Body of pancreas (tissue), 4 donors: ENCODE measurements around the gene RBM47. TPM values are rescaled to one million over a fixed set of nuclear protein-coding genes. Genes with fewer than 3 reads are reported as not detected.

ENCODE experiments used
- ATAC-seq: fragments of 150-250 bp; one replicate; pipeline ENCODE4 v1.9.1; 2016
- DNase-seq, 4 donors: peaks; one replicate each; pipeline ENCODE4 v3.0.0-alpha.2; 2019
- H3K27ac ChIP-seq, 4 donors: fragments of 200-600 bp; sonication (generic); 1 replicate in 3 of 4; 2 replicates in 1 of 4; pipeline versions ENCODE4 v1.5.1 to v1.6.1; 2016 to 2019; ENCODE audit warnings: mild to moderate bottlenecking in 1 of 4, mixed read lengths in 1 of 4, moderate library complexity in 1 of 4
- H3K27me3 ChIP-seq, 2 donors: fragments of 200-600 bp; sonication (generic); one replicate each; pipeline ENCODE4 v1.6.0; 2016; ENCODE audit warnings: mild to moderate bottlenecking in 1 of 2
- H3K36me3 ChIP-seq, 2 donors: fragments of 200-600 bp; sonication (generic); replicated peaks in 1 of 2; 2 replicates each; pipeline ENCODE4 v1.5.1; 2016; ENCODE audit warnings: low read depth in 2 of 2; ENCODE audit not compliant: insufficient read depth in 1 of 2
- H3K4me1 ChIP-seq: fragments of 200-600 bp; sonication (generic); one replicate; pipeline ENCODE4 v1.6.0; 2016
- H3K4me3 ChIP-seq, 2 donors: fragments of 200-600 bp; sonication (generic); 1 replicate in 1 of 2; 2 replicates in 1 of 2; pipeline ENCODE4 v1.5.1; 2016 to 2019
- H3K9me3 ChIP-seq, 3 donors: fragments of 200-600 bp; sonication (generic); 1 replicate in 2 of 3; 2 replicates in 1 of 3; pipeline ENCODE4 v1.5.1; 2016
- CTCF ChIP-seq, 7 experiments: fragments of 450-650 bp in 4 of 7; fragments of 200-600 bp in 3 of 7; sonication (generic) in 3 of 7; IDR thresholded peaks; one replicate each; pipeline ENCODE4 v1.5.1; 2016 to 2019; ENCODE audit warnings: antibody characterized with exemption in 7 of 7
- POLR2A ChIP-seq, 3 donors: fragments of 450-650 bp; IDR thresholded peaks; one replicate each; pipeline ENCODE4 v1.6.1; 2016; ENCODE audit warnings: antibody characterized with exemption in 3 of 3, mild to moderate bottlenecking in 2 of 3
- WGBS, 2 donors: methylation state at CpG; one replicate each; pipeline ENCODE4 v1.1.5; 2017; 5-methylcytosine and 5-hydroxymethylcytosine counted together
- intact Hi-C: fragments of 100-400 bp; cut with DNase I; formaldehyde crosslinking; loops from one replicate; pipeline ENCODE4 v1.15.1; 2023
- total RNA-seq, 2 donors: library from RNA; depleted of rRNA; stranded (reverse); fragments of >200 nt; gene quantifications; one replicate each; pipeline ENCODE4 v1.1.0, GENCODE V29; 2016

The RBM47 gene
- total RNA-seq, 2 donors from 2014 or later, result 79.9 to 99.5 TPM

GRCh38 chr4:40461879-40462278, 167.8 kb downstream of the RBM47 start:
- TF ChIP-seq POLR2A (IDR thresholded peaks at IDR 0.05), result no peak
- TF ChIP-seq CTCF (IDR thresholded peaks at IDR 0.05), result no peak
- peaks cover 0 to 7% of the 10 kb centered on the region in 2 donors for H3K36me3 ChIP-seq
- 89 to 91% methylated on average over 7 of the region's 7 CpGs for WGBS, 2 donors
- H3K4me3 ChIP-seq, result no peak overlapping the region
- H3K9me3 ChIP-seq, result no peaks in the 10 kb centered on the region
- peaks cover 72% of the 10 kb centered on the region for H3K4me1 ChIP-seq
- ATAC-seq, result no peak
- DNase-seq, result no peak
- H3K27me3 ChIP-seq, result no peaks in the 10 kb centered on the region
- H3K27ac ChIP-seq, result peak overlapping the region in 3 of 4 donors; percentile 26 to 80 (median 28)
- intact Hi-C loops, result no loop called here

GRCh38 chr4:40461062-40461461, 168.6 kb downstream of the RBM47 start:
- no peak overlapping the region for H3K4me3 ChIP-seq
- ATAC-seq (no peak), DNase-seq (no peak)
- H3K27me3 ChIP-seq, result no peaks in the 10 kb centered on the region
- no peak for TF ChIP-seq POLR2A (IDR thresholded peaks at IDR 0.05)
- no peak for TF ChIP-seq CTCF (IDR thresholded peaks at IDR 0.05)
- 46 to 57% methylated on average over 4 of the region's 4 CpGs for WGBS, 2 donors
- peaks cover 0 to 7% of the 10 kb centered on the region in 2 donors for H3K36me3 ChIP-seq
- H3K4me1 ChIP-seq, result peaks cover 72% of the 10 kb centered on the region
- intact Hi-C loops, result no loop called here
- peak overlapping the region in 2 of 4 donors; percentile 39 to 80 for H3K27ac ChIP-seq
- no peaks in the 10 kb centered on the region for H3K9me3 ChIP-seq

- ATAC-seq (peak; percentile 72), DNase-seq (peak in 1 of 4 donors; percentile 43)
- Histone ChIP-seq H3K27me3 (no peaks in the 10 kb centered on the region), H3K27ac (peak overlapping the region in 3 of 4 donors; percentile 32 to 80 (median 65)), H3K4me1 (peaks cover 85% of the 10 kb centered on the region), H3K4me3 (no peak overlapping the region), H3K9me3 (no peaks in the 10 kb centered on the region), H3K36me3 (no peaks in the 10 kb centered on the region)
- intact Hi-C loops, result no loop called here
- 12 to 15% methylated on average over 4 of the region's 4 CpGs for WGBS, 2 donors
- TF ChIP-seq POLR2A (IDR thresholded peaks at IDR 0.05) (no peak), CTCF (IDR thresholded peaks at IDR 0.05) (no peak)
Observed at GRCh38 chr4:40458683-40459082, 171.0 kb downstream of the RBM47 start.

- H3K27ac ChIP-seq, result peak overlapping the region; percentile 22 to 80 (median 48)
- H3K9me3 ChIP-seq, result no peaks in the 10 kb centered on the region
- no peaks in the 10 kb centered on the region for H3K27me3 ChIP-seq
- TF ChIP-seq POLR2A (IDR thresholded peaks at IDR 0.05) (no peak), CTCF (IDR thresholded peaks at IDR 0.05) (no peak)
- DNase-seq, result no peak
- H3K4me1 ChIP-seq, result peaks cover 87% of the 10 kb centered on the region
- 14 to 23% methylated on average over 1 of the region's 1 CpG for WGBS, 2 donors
- no peak overlapping the region for H3K4me3 ChIP-seq
- peak; percentile 62 for ATAC-seq
- H3K36me3 ChIP-seq, result no peaks in the 10 kb centered on the region
- intact Hi-C loops, result no loop called here
Observed at GRCh38 chr4:40458109-40458508, 171.6 kb downstream of the RBM47 start.

- 56 to 61% methylated on average over 5 of the region's 5 CpGs for whole genome bisulfite sequencing, 2 donors
- Histone ChIP-seq H3K27me3 (no peaks in the 10 kb centered on the region), H3K36me3 (no peaks in the 10 kb centered on the region), H3K4me3 (no peak overlapping the region), H3K4me1 (peaks cover 77% of the 10 kb centered on the region), H3K9me3 (no peaks in the 10 kb centered on the region), H3K27ac (peak overlapping the region in 2 of 4 donors; percentile 50 to 70)
- peak; percentile 64 for ATAC-seq
- intact Hi-C loops, result no loop called here
- no peak for TF ChIP-seq POLR2A (IDR thresholded peaks at IDR 0.05)
- TF ChIP-seq CTCF (IDR thresholded peaks at IDR 0.05), result no peak
- DNase-seq, result peak; percentile 57 to 76 (median 64)
Observed at GRCh38 chr4:40455340-40455902, 174.2 kb downstream of the RBM47 start.
